ENCODE measurements around the gene CCDC127. TPM values are rescaled to one million over a fixed set of nuclear protein-coding genes. Genes with fewer than 3 reads are reported as not detected.

CCDC127 gene
- total RNA-seq, 4 donors from 2014 or later, result 4.4 to 5.2 (median 4.8) TPM

GRCh38 chr5:192970-193831 lies 24.8 kb downstream of the CCDC127 start:
- H3K4me3 ChIP-seq (replicated peaks in 1 of 3), result no peak overlapping the region
- H3K27ac ChIP-seq, result no peak overlapping the region
- TF ChIP-seq POLR2A (IDR thresholded peaks at IDR 0.05) (no peak), CTCF (IDR thresholded peaks at IDR 0.05) (no peak)
- WGBS, 2 donors, result 88 to 95% methylated on average over 13 to 17 of the region's 17 CpGs
- H3K4me1 ChIP-seq, result peaks cover 14 to 21% of the 10 kb centered on the region in 2 donors
- no peak for DNase-seq
- intact Hi-C loops (cut with DNase I), result no loop called here
- H3K36me3 ChIP-seq, result no peaks in the 10 kb centered on the region
- no peaks in the 10 kb centered on the region for H3K9me3 ChIP-seq
- no peaks in the 10 kb centered on the region for H3K27me3 ChIP-seq

GRCh38 chr5:192691-192969 lies 25.3 kb downstream of the CCDC127 start:
- intact Hi-C loops (cut with DNase I), result no loop called here
- peaks cover 14 to 25% of the 10 kb centered on the region in 2 donors for H3K4me1 ChIP-seq
- H3K27me3 ChIP-seq, result no peaks in the 10 kb centered on the region
- DNase-seq, result no peak
- no peaks in the 10 kb centered on the region for H3K9me3 ChIP-seq
- 81 to 85% methylated on average over 9 of the region's 9 CpGs for WGBS, 2 donors
- TF ChIP-seq CTCF (IDR thresholded peaks at IDR 0.05), result no peak
- no peak for TF ChIP-seq POLR2A (IDR thresholded peaks at IDR 0.05)
- H3K27ac ChIP-seq, result no peak overlapping the region
- no peak overlapping the region for H3K4me3 ChIP-seq (replicated peaks in 1 of 3)
- no peaks in the 10 kb centered on the region for H3K36me3 ChIP-seq

GRCh38 chr5:191949-192690 lies 25.8 kb downstream of the CCDC127 start:
- 87 to 93% methylated on average over 11 to 32 of the region's 46 CpGs for WGBS, 2 donors
- Histone ChIP-seq H3K4me3 (replicated peaks in 1 of 3) (no peak overlapping the region), H3K27ac (no peak overlapping the region), H3K9me3 (no peaks in the 10 kb centered on the region), H3K36me3 (no peaks in the 10 kb centered on the region), H3K4me1 (peaks cover 14 to 25% of the 10 kb centered on the region in 2 donors), H3K27me3 (no peaks in the 10 kb centered on the region)
- TF ChIP-seq CTCF (IDR thresholded peaks at IDR 0.05), result no peak
- TF ChIP-seq POLR2A (IDR thresholded peaks at IDR 0.05), result no peak
- intact Hi-C loops (cut with DNase I), result no loop called here
- no peak for DNase-seq

- H3K27ac ChIP-seq, result no peak within 1 kb of the TSS
- no peaks in the 10 kb centered on the region for H3K9me3 ChIP-seq
- peak within 1 kb of the TSS in 1 of 3 donors; percentile 8 for H3K4me3 ChIP-seq (replicated peaks in 1 of 3)
- peaks cover 14 to 25% of the 10 kb centered on the region in 2 donors for H3K4me1 ChIP-seq
- DNase-seq, result peak; percentile 50 to 68
- intact Hi-C loops (cut with DNase I), result no loop called here
- TF ChIP-seq POLR2A (IDR thresholded peaks at IDR 0.05) (no peak), CTCF (IDR thresholded peaks at IDR 0.05) (peak in 1 of 6 experiments; percentile 9)
- 23 to 33% methylated on average over 9 to 25 of the region's 56 CpGs for WGBS, 2 donors
- H3K27me3 ChIP-seq, result no peaks in the 10 kb centered on the region
- H3K36me3 ChIP-seq, result no peaks in the 10 kb centered on the region
These were observed 26.7 kb downstream of the CCDC127 start, which contains the start of gene LRRC14B for GRCh38 chr5:191036-191948. TSS of gene LRRC14B (plus strand) at chr5:191495. CDS start at chr5:191539, 44 bp downstream.
